Upper lobe of left lung (tissue), 4 donors: ENCODE results near the gene PTGR3.

ENCODE experiments used
- CTCF ChIP-seq, 6 experiments: fragments of 450-650 bp in 4 of 6; fragments of 200-600 bp in 2 of 6; sonication (generic) in 2 of 6; IDR thresholded peaks; one replicate each; pipeline ENCODE4 v1.5.1; 2016 to 2019; ENCODE audit warnings: antibody characterized with exemption in 6 of 6
- EP300 ChIP-seq, 4 donors: sonication (generic); formaldehyde crosslinking; IDR thresholded peaks; one replicate each; pipeline ENCODE4 v1.5.1; 2017; ENCODE audit warnings: antibody characterized with exemption in 4 of 4, control low read depth in 2 of 4
- POLR2AphosphoS5 ChIP-seq, 2 donors: sonication (generic); formaldehyde crosslinking; IDR thresholded peaks; one replicate each; pipeline ENCODE4 v1.5.1; 2017; ENCODE audit warnings: antibody characterized with exemption in 2 of 2

- TF ChIP-seq CTCF (IDR thresholded peaks at IDR 0.05) (no peak), POLR2AphosphoS5 (IDR thresholded peaks at IDR 0.05) (no peak), EP300 (IDR thresholded peaks at IDR 0.05) (no peak)
These were observed 8.9 kb downstream of the PTGR3 start for GRCh38 chr18:75200071-75200470.
